VCaP (cell line): ENCODE data around the gene MLIP.

Source experiments
- H3K27ac ChIP-seq: fragments of 450-650 bp; 2 replicates; pipeline ENCODE4 v1.5.1; 2017
- CTCF ChIP-seq: fragments of 450-650 bp; conservative IDR thresholded peaks from 2 replicates; pipeline ENCODE4 v1.5.1; 2017; ENCODE audit warnings: mild to moderate bottlenecking, moderate library complexity

MLIP gene

DNA sequence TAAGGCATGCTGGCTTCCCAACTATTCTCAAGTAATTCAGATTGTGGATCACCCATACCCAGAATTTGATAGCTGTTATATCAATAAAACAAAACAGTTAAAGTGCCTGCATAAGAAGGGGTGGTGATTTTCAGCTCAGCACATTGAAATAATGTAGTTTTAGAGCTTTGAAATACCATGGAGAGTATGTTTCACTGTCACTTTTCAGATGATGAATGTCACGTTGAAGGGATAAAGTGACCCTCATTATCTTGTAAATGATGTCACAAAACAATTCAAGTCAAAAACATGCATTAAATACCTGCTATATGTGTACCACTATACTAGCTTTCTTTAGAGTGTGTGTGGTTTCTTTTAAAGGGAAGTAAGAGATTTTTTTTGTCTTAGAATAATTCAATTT is 27.6 kb downstream of the MLIP start:
- TF ChIP-seq CTCF: no peak
- no peak overlapping the region for H3K27ac ChIP-seq

DNA sequence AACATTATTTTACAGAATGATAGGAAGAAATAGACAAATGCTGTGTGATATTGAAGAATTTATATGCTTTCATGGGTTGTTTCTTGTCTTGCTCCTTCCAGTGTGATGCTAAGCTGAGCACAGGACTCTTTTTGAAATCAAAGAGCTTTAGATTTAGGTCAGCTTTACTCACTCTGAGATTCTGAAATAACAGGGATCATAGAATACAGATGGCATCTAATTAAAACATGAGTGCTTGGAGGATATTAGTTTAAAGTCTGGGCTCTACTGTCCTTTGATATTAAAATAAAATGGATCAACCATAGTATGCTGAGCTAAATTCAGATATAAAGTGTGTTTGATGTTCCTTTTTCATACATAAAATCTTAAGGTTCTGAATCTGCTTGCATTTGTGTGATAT is 29.6 kb downstream of the MLIP start:
- no peak overlapping the region for H3K27ac ChIP-seq
- no peak for TF ChIP-seq CTCF

- H3K27ac ChIP-seq: no peak overlapping the region
- no peak for TF ChIP-seq CTCF
These were observed 31.8 kb downstream of the MLIP start for GRCh38 chr6:54142889-54143519.

DNA sequence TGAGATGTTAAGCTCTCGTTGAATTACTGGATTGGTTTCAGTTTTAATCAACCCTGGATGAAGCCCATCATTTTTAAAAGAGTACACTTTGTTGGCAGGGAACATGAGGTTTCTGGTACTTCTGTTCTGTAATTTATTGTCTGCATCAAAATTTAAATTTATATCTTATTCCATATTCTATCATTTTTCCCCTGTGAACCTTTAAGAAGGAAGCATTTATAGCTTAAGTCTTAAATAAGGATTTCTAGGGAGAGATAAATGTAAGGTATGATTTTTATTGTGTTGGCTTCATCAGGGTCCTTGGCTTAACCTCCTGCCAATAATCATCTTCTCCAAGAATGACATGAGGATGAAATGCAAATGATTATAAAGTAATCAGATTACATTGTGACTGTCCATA is 40.6 kb downstream of the MLIP start:
- TF ChIP-seq CTCF: no peak
- no peak overlapping the region for H3K27ac ChIP-seq

DNA sequence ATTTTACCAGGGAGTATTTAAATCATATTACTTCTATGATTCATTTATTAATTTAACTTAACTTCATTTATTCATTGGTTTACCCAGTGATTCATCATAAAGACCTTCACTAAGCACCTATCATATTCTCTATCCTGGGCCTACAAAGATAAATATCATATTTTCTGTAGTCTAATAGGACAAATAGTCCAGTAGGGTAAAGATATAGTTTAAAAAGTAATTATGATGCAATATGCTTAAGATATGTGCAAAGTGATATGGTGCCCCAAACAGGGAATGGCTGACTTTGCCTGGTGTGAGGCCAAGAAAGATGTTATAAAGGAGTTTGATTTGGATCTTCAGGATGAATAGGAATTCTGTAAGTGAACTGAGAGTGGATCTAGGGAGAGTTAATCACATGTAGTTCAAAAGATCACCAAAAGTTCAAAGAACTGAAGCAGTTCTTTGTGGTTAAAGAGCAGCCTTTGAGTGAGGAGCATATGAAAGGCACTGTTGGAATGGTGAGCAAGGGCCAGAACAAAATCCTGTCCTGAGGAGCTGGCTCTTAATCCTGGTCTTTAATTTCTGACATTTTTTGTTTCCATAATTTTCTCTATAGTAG is 45.5 kb downstream of the MLIP start:
- TF ChIP-seq CTCF: no peak
- no peak overlapping the region for H3K27ac ChIP-seq

GRCh38 chr6:54157405-54157804 is 46.2 kb downstream of the MLIP start:
- no peak overlapping the region for H3K27ac ChIP-seq
- TF ChIP-seq CTCF: no peak

GRCh38 chr6:54173089-54173488 is 61.8 kb downstream of the MLIP start:
- no peak overlapping the region for H3K27ac ChIP-seq
- no peak for TF ChIP-seq CTCF
